Lower leg skin (tissue), 3 donors: ENCODE data around the gene STX8.

Experiments used
- POLR2A ChIP-seq, 2 donors: fragments of 450-650 bp; IDR thresholded peaks; one replicate each; pipeline ENCODE4 v1.6.1; 2016 to 2017; ENCODE audit warnings: antibody characterized with exemption in 2 of 2, mild to moderate bottlenecking in 1 of 2, moderate library complexity in 1 of 2
- TF ChIP-seq, protein P1 (sequence below), 3 donors: fragments of 450-650 bp; IDR thresholded peaks; one replicate each; pipeline ENCODE4 v1.5.1; 2016; ENCODE audit warnings: antibody characterized with exemption in 3 of 3, mild to moderate bottlenecking in 3 of 3, moderate library complexity in 2 of 3

DNA sequence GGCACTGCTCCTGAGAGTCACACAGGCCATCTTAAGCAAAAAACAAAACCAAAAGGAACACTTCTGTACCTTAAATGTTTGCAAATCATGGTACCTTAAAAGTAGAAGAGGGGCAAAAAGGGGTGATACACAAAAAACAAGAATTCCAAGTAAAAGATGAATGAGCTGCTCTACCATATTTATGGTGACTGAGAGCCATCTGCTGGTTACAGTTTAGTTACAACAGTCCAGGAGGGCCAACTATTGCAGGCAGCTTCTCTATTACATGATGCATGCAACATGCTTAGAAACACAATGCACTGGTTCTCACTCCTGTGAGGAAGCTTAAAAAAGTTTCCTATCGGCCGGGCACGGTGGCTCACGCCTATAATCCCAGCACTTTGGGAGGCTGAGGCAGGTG lies 53.5 kb downstream of the STX8 start:
- TF ChIP-seq, protein P1, sequence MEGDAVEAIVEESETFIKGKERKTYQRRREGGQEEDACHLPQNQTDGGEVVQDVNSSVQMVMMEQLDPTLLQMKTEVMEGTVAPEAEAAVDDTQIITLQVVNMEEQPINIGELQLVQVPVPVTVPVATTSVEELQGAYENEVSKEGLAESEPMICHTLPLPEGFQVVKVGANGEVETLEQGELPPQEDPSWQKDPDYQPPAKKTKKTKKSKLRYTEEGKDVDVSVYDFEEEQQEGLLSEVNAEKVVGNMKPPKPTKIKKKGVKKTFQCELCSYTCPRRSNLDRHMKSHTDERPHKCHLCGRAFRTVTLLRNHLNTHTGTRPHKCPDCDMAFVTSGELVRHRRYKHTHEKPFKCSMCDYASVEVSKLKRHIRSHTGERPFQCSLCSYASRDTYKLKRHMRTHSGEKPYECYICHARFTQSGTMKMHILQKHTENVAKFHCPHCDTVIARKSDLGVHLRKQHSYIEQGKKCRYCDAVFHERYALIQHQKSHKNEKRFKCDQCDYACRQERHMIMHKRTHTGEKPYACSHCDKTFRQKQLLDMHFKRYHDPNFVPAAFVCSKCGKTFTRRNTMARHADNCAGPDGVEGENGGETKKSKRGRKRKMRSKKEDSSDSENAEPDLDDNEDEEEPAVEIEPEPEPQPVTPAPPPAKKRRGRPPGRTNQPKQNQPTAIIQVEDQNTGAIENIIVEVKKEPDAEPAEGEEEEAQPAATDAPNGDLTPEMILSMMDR (IDR thresholded peaks at IDR 0.05) = no peak
- TF ChIP-seq POLR2A (IDR thresholded peaks at IDR 0.05) = no peak
